Tibial artery (tissue), 4 donors: ENCODE data around the gene HNRNPUL1.

Experiments used
- DNase-seq, 2 donors: peaks; one replicate each; pipeline ENCODE4 v3.0.0-alpha.2; 2019
- H3K27ac ChIP-seq, 2 donors: fragments of 200-600 bp; sonication (generic) in 1 of 2; 1 replicate in 1 of 2; 2 replicates in 1 of 2; pipeline ENCODE4 v1.5.1; 2018 to 2019; ENCODE audit warnings: mild to moderate bottlenecking in 1 of 2
- H3K27me3 ChIP-seq, 2 donors: fragments of 200-600 bp; sonication (generic) in 1 of 2; one replicate each; pipeline versions ENCODE4 v1.5.1 to v1.6.0; 2016 to 2019
- H3K36me3 ChIP-seq, 3 donors: fragments of 200-600 bp; sonication (generic) in 2 of 3; one replicate each; pipeline ENCODE4 v1.5.1; 2016 to 2019; ENCODE audit warnings: mild to moderate bottlenecking in 2 of 3
- H3K4me1 ChIP-seq, 4 donors: fragments of 200-600 bp; sonication (generic) in 2 of 4; 1 replicate in 3 of 4; 2 replicates in 1 of 4; pipeline ENCODE4 v1.5.1; 2016 to 2019
- H3K4me3 ChIP-seq, 2 donors: fragments of 200-600 bp; sonication (generic) in 1 of 2; 1 replicate in 1 of 2; 2 replicates in 1 of 2; pipeline ENCODE4 v1.5.1; 2018 to 2019; ENCODE audit warnings: mild to moderate bottlenecking in 2 of 2
- H3K9me3 ChIP-seq, 3 donors: fragments of 200-600 bp; sonication (generic) in 1 of 3; one replicate each; pipeline ENCODE4 v1.5.1; 2016 to 2019
- intact Hi-C: fragments of 100-400 bp; cut with DNase I; formaldehyde crosslinking; loops from one replicate; pipeline ENCODE4 v1.15.0; 2023; ENCODE audit warnings: low total_unique reads
- TF ChIP-seq, protein P1 (sequence below), 2 experiments: fragments of 200-600 bp in 1 of 2; fragments of 450-650 bp in 1 of 2; IDR thresholded peaks; one replicate each; pipeline ENCODE4 v1.5.1; 2017 to 2019; ENCODE audit warnings: antibody characterized with exemption in 2 of 2, mild to moderate bottlenecking in 1 of 2, moderate library complexity in 1 of 2

The HNRNPUL1 gene

DNA sequence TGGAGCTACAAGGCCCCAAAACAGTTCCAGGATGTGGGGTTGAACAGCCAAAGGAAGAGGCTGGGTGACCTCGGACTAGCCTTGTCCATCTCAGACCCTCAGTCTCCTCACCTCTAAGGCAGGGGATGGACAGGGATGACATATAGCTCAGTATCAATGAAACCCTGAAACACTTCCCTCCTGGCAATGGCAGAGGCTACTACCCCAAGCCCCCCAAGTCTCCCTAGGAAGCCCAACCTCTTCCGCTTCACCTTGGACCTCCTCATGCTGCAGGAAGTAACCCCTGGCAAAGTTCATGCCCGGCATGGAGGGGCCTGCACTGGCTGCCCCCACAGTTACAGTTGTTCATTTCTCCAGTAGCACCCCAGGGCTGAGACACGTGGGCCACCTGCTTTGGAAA lies 56.4 kb downstream of the HNRNPUL1 start:
- intact Hi-C loops: no loop called here
- Histone ChIP-seq H3K4me1 (peaks cover 0 to 43% (median 38%) of the 10 kb centered on the region in 4 donors), H3K36me3 (peaks cover 32 to 71% (median 54%) of the 10 kb centered on the region in 3 donors), H3K27me3 (no peaks in the 10 kb centered on the region), H3K4me3 (no peak overlapping the region), H3K9me3 (no peaks in the 10 kb centered on the region), H3K27ac (no peak overlapping the region)
- no peak for DNase-seq
- TF ChIP-seq, protein P1, sequence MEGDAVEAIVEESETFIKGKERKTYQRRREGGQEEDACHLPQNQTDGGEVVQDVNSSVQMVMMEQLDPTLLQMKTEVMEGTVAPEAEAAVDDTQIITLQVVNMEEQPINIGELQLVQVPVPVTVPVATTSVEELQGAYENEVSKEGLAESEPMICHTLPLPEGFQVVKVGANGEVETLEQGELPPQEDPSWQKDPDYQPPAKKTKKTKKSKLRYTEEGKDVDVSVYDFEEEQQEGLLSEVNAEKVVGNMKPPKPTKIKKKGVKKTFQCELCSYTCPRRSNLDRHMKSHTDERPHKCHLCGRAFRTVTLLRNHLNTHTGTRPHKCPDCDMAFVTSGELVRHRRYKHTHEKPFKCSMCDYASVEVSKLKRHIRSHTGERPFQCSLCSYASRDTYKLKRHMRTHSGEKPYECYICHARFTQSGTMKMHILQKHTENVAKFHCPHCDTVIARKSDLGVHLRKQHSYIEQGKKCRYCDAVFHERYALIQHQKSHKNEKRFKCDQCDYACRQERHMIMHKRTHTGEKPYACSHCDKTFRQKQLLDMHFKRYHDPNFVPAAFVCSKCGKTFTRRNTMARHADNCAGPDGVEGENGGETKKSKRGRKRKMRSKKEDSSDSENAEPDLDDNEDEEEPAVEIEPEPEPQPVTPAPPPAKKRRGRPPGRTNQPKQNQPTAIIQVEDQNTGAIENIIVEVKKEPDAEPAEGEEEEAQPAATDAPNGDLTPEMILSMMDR (IDR thresholded peaks at IDR 0.05): no peak

DNA sequence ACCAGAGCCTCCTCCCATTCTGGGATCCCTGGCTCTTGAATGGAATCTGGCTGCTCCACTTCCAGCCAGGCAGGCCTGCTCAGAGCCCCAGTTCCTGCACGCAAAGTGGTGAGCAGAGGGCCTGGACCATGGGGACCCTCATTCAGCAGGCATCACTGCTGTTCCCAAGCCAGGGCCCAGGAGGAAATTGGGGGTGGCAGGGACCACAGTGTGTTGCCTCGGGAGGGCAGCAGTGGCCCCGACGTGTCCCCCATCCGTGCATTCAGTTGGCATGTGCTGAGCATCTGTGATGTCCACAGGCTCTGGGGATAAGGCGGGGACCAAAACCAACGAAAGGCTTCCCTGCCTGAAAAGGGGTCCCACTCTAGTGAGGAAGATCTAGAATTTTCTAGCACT lies 57.0 kb downstream of the HNRNPUL1 start:
- no peaks in the 10 kb centered on the region for H3K27me3 ChIP-seq
- intact Hi-C loops: no loop called here
- no peak overlapping the region for H3K4me3 ChIP-seq
- peak overlapping the region in 1 of 2 donors; percentile 93 for H3K27ac ChIP-seq
- H3K36me3 ChIP-seq: peaks cover 27 to 65% (median 49%) of the 10 kb centered on the region in 3 donors
- TF ChIP-seq, protein P1 (IDR thresholded peaks at IDR 0.05): no peak
- H3K4me1 ChIP-seq: peaks cover 0 to 49% (median 44%) of the 10 kb centered on the region in 4 donors
- DNase-seq: no peak
- H3K9me3 ChIP-seq: no peaks in the 10 kb centered on the region

DNA sequence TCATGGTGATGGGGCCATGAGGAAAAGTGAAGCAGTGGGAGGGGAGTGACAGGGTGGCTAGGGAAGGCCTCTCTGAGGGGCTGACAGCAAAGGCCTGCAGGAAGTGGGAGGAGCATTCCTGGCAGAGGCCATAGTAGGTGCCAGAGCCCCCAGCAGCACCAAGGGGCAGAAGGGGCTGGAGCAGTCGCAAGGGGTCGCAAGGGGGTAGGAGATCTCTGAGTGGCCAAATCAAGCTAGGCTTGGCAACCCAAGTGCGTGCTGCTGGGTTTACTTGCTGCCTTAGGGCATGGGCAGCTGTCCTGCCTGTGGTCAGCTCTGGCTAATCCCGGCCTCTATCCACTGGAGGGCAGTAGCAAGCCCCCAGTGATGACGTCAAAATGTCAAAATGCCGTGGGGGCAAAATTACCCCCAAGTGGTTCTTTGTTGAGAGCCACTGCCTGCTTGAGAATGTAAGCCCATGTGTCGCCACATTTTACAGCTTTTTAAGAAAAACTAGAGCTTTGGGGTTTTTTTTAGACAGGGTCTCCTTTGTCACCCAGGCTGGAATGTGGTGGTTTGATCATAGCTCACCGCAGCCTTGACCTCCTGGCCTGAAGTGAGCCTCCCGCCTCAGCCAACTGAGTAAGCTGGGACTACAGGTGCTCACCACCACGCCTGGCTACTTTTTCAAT lies 57.6 kb downstream of the HNRNPUL1 start:
- Histone ChIP-seq H3K27ac (peak overlapping the region; percentile 89 to 93), H3K4me3 (no peak overlapping the region), H3K4me1 (peaks cover 0 to 54% (median 48%) of the 10 kb centered on the region in 4 donors), H3K27me3 (no peaks in the 10 kb centered on the region), H3K36me3 (peaks cover 22 to 59% (median 44%) of the 10 kb centered on the region in 3 donors), H3K9me3 (no peaks in the 10 kb centered on the region)
- intact Hi-C loops: no loop called here
- DNase-seq: no peak
- TF ChIP-seq, protein P1 (IDR thresholded peaks at IDR 0.05): peak; percentile 68 to 69

DNA sequence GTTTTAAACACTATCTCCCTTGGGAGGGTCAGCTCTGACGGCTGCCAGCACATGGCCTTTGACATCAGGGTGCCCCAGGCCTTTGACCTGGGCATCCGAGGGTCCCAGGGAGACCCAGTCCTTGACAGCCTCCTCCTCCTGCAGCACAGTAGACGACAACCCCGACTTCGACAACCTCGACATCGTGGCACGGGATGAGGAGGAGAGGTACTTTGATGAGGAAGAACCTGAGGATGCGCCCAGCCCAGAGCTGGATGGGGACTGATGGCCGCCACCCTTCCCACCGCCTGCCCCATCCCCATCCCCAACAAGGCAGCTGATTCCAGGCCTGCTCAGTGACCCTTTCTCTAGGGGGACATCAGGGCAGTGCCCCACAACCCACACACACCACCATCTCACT lies 58.3 kb downstream of the HNRNPUL1 start:
- intact Hi-C loops: no loop called here
- TF ChIP-seq, protein P1 (IDR thresholded peaks at IDR 0.05): no peak
- Histone ChIP-seq H3K4me3 (no peak overlapping the region), H3K4me1 (peaks cover 0 to 62% (median 54%) of the 10 kb centered on the region in 4 donors), H3K27me3 (no peaks in the 10 kb centered on the region), H3K36me3 (peaks cover 15 to 52% (median 37%) of the 10 kb centered on the region in 3 donors), H3K27ac (peak overlapping the region; percentile 89 to 93), H3K9me3 (no peaks in the 10 kb centered on the region)
- DNase-seq: no peak

DNA sequence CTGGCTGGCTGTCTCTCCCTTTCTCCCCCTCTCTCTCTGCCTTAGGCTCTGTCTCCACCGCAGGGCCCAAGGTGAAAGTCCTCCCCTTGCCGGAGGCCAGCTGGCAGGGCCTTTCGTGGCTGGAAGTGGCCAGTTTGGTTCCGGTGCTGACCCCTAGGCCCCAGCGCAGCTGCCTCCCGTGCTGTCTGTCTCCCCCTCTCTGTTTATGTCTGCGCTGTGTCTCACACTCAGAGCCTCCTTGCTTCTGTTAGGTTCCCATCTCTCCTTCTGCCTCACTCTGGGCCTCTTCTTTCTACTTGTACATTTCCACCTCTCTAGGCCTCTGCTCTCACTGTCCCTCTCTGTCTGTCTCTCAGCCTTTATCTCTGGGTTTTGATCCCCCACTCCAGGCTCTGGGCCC lies 58.9 kb downstream of the HNRNPUL1 start:
- intact Hi-C loops: no loop called here
- no peaks in the 10 kb centered on the region for H3K9me3 ChIP-seq
- H3K36me3 ChIP-seq: peaks cover 12 to 48% (median 33%) of the 10 kb centered on the region in 3 donors
- TF ChIP-seq, protein P1 (IDR thresholded peaks at IDR 0.05): no peak
- peak overlapping the region; percentile 89 to 93 for H3K27ac ChIP-seq
- no peaks in the 10 kb centered on the region for H3K27me3 ChIP-seq
- no peak overlapping the region for H3K4me3 ChIP-seq
- DNase-seq: no peak
- peaks cover 0 to 67% (median 60%) of the 10 kb centered on the region in 4 donors for H3K4me1 ChIP-seq
